ENCODE data around the gene TUSC1. TPM values are rescaled to one million over a fixed set of nuclear protein-coding genes. Genes with fewer than 3 reads are reported as not detected.

TUSC1 gene
- polyA plus RNA-seq, 1 donor from 2014 or later = 3.8 TPM

DNA sequence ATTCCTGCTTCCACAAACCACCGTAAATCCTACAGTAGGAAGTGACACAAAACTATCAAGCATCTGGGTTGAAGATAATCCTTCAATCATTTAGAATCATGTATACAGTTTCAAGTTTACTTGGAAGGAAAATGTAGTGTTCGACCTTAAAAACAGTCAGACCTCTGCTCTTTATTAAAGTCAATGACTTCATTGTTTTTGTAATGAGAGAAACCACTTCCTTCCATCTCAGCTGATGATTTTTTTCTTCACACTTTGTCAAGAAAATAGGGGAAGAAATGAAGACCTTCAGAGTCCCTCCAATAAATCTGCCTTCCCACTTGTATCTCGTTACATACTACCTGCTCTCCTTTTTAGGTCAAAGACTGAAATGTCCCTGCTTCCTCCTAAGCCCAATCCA, 30.1 kb downstream of the TUSC1 start:
- Histone ChIP-seq H2AFZ (ENCODE audit: low read depth, low read length) (no peak overlapping the region), H3K36me3 (ENCODE audit: insufficient read depth, low read length) (no peaks in the 10 kb centered on the region), H3K27ac (ENCODE audit: low read length) (no peak overlapping the region), H3K9me2 (ENCODE audit: insufficient read depth, low read length) (no peaks in the 10 kb centered on the region), H3K4me2 (ENCODE audit: low read length) (no peak overlapping the region), H3K79me2 (replicated peaks; ENCODE audit: insufficient read depth, low read length) (no peaks in the 10 kb centered on the region), H3K4me3 (ENCODE audit: low read length) (no peak overlapping the region), H4K20me1 (ENCODE audit: insufficient read depth) (no peaks in the 10 kb centered on the region), H3K9me3 (ENCODE audit: low read length) (no peaks in the 10 kb centered on the region), H3F3A (ENCODE audit: insufficient read depth, low read length, poor library complexity, severe bottlenecking) (no peaks in the 10 kb centered on the region), H3K9ac (ENCODE audit: low read length) (no peak overlapping the region), H3K27me3 (ENCODE audit: insufficient read depth, low read depth, low read length) (no peaks in the 10 kb centered on the region)
- TF ChIP-seq POLR2AphosphoS5 (IDR thresholded peaks at IDR 0.05) = no peak
- TF ChIP-seq, protein P1, sequence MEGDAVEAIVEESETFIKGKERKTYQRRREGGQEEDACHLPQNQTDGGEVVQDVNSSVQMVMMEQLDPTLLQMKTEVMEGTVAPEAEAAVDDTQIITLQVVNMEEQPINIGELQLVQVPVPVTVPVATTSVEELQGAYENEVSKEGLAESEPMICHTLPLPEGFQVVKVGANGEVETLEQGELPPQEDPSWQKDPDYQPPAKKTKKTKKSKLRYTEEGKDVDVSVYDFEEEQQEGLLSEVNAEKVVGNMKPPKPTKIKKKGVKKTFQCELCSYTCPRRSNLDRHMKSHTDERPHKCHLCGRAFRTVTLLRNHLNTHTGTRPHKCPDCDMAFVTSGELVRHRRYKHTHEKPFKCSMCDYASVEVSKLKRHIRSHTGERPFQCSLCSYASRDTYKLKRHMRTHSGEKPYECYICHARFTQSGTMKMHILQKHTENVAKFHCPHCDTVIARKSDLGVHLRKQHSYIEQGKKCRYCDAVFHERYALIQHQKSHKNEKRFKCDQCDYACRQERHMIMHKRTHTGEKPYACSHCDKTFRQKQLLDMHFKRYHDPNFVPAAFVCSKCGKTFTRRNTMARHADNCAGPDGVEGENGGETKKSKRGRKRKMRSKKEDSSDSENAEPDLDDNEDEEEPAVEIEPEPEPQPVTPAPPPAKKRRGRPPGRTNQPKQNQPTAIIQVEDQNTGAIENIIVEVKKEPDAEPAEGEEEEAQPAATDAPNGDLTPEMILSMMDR (IDR thresholded peaks at IDR 0.05; ENCODE audit: poor library complexity, severe bottlenecking) = no peak

DNA sequence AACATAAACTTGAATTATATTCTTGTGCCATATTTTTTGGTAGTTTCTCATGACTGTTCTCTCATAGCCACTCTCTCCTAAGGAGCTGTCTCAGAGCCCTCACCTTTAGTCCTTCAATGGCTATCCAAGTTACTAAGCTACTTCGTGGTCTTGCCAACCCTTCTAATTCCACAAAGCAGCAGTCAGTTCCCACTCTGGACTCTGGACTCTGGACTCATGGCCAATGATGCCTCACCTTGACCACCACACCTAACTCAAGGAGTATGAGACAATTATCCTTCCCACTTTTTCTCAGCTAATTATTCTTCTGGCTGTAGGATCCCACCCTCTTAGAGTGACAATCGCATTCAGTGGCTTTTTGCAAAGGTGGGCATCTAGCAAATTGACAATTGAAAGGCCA, 42.2 kb downstream of the TUSC1 start:
- no peaks in the 10 kb centered on the region for H3K36me3 ChIP-seq (ENCODE audit: insufficient read depth, low read length)
- H3K27ac ChIP-seq (ENCODE audit: low read length) = no peak overlapping the region
- H3K9ac ChIP-seq (ENCODE audit: low read length) = no peak overlapping the region
- H3K4me2 ChIP-seq (ENCODE audit: low read length) = no peak overlapping the region
- H3K27me3 ChIP-seq (ENCODE audit: insufficient read depth, low read depth, low read length) = no peaks in the 10 kb centered on the region
- no peaks in the 10 kb centered on the region for H3K9me3 ChIP-seq (ENCODE audit: low read length)
- H3K4me3 ChIP-seq (ENCODE audit: low read length) = no peak overlapping the region
- H4K20me1 ChIP-seq (ENCODE audit: insufficient read depth) = no peaks in the 10 kb centered on the region
- no peak overlapping the region for H2AFZ ChIP-seq (ENCODE audit: low read depth, low read length)
- TF ChIP-seq POLR2AphosphoS5 (IDR thresholded peaks at IDR 0.05) = no peak
- no peak for TF ChIP-seq TAF1 (IDR thresholded peaks at IDR 0.05; ENCODE audit: low read depth)
- no peak for TF ChIP-seq EZH2 (IDR thresholded peaks at IDR 0.05; ENCODE audit: borderline replicate concordance, insufficient read depth, low read length, poor library complexity, severe bottlenecking)
- TF ChIP-seq EP300 (conservative IDR thresholded peaks at IDR 0.05; ENCODE audit: poor library complexity, severe bottlenecking) = no peak
- TF ChIP-seq, protein P1 (IDR thresholded peaks at IDR 0.05; ENCODE audit: poor library complexity, severe bottlenecking) = no peak
- no peak for TF ChIP-seq MXI1 (conservative IDR thresholded peaks at IDR 0.05; ENCODE audit: poor library complexity, severe bottlenecking)
- TF ChIP-seq, protein P2, sequence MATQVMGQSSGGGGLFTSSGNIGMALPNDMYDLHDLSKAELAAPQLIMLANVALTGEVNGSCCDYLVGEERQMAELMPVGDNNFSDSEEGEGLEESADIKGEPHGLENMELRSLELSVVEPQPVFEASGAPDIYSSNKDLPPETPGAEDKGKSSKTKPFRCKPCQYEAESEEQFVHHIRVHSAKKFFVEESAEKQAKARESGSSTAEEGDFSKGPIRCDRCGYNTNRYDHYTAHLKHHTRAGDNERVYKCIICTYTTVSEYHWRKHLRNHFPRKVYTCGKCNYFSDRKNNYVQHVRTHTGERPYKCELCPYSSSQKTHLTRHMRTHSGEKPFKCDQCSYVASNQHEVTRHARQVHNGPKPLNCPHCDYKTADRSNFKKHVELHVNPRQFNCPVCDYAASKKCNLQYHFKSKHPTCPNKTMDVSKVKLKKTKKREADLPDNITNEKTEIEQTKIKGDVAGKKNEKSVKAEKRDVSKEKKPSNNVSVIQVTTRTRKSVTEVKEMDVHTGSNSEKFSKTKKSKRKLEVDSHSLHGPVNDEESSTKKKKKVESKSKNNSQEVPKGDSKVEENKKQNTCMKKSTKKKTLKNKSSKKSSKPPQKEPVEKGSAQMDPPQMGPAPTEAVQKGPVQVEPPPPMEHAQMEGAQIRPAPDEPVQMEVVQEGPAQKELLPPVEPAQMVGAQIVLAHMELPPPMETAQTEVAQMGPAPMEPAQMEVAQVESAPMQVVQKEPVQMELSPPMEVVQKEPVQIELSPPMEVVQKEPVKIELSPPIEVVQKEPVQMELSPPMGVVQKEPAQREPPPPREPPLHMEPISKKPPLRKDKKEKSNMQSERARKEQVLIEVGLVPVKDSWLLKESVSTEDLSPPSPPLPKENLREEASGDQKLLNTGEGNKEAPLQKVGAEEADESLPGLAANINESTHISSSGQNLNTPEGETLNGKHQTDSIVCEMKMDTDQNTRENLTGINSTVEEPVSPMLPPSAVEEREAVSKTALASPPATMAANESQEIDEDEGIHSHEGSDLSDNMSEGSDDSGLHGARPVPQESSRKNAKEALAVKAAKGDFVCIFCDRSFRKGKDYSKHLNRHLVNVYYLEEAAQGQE (IDR thresholded peaks at IDR 0.05; ENCODE audit: borderline replicate concordance) = no peak
- no peak for TF ChIP-seq RAD21 (conservative IDR thresholded peaks at IDR 0.05)
- no peaks in the 10 kb centered on the region for H3K9me2 ChIP-seq (ENCODE audit: insufficient read depth, low read length)
- no peaks in the 10 kb centered on the region for H3F3A ChIP-seq (ENCODE audit: insufficient read depth, low read length, poor library complexity, severe bottlenecking)
- no peaks in the 10 kb centered on the region for H3K79me2 ChIP-seq (replicated peaks; ENCODE audit: insufficient read depth, low read length)

Data from neural cell (in vitro differentiated cells).